HG02588 (cell line): ENCODE measurements around the gene ATP5MG.
A peak's percentile ranks its signal among the peaks of the same experiment; 100 is the strongest.
"Not testable (repeated sequence)": the region's sequence is repeated elsewhere in the genome, so short reads cannot be mapped to it uniquely, and the experiment has no call there.

ENCODE experiments used
- ATAC-seq: cut with Tn5 transposase; IDR thresholded peaks from one replicate; pipeline ENCODE4 v1.9.1; 2021; ENCODE audit warnings: mild to moderate bottlenecking, moderate library complexity; ENCODE audit not compliant: unreplicated experiment

Gene ATP5MG

GRCh38 chr11:118401151-118401879 is at the start of gene ATP5MG:
Gene ATP5MG, plus strand, starts transcription at chr11:118401606. Its CDS starts 60 bp downstream, at chr11:118401666.
- ATAC-seq = peak; percentile 49

DNA sequence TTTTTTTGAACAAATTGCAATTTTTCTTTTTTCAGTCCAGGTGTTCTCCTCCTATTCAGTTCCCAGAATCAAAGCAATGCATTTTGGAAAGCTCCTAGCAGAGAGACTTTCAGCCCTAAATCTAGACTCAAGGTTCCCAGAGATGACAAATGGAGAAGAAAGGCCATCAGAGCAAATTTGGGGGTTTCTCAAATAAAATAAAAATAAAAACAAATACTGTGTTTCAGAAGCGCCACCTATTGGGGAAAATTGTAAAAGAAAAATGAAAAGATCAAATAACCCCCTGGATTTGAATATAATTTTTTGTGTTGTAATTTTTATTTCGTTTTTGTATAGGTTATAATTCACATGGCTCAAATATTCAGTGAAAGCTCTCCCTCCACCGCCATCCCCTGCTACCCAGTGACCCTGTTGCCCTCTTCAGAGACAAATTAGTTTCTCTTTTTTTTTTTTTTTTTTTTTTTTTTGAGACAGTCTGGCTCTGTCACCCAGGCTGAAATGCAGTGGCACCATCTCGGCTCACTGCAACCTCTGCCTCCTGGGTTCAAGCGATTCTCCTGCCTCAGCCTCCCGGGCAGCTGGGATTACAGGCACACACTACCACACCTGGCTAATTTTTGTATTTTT is 48.2 kb upstream of the ATP5MG start:
- no peak for ATAC-seq

DNA sequence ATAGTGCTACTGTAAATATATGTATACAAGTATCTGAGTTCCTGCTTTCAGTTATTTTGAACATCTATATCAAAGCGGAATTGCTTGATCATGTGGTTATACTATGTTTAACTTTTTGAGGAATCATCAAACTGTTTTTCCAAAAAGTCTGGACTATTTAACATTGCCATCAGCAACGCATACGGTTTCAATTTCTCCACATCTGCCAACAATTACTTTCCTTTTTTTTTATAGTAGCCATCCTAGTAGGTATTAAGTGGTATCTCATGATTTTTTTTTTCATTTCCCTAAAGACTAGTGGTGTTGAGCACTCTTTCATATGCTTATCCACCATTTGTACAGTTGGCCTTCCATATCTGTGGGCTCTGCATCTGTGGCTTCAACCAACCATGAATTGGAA is 43.3 kb upstream of the ATP5MG start:
- ATAC-seq = no peak

- ATAC-seq = peak; percentile 88
These were observed 42.0 kb upstream of the ATP5MG start, which contains the start of gene UBE4A for GRCh38 chr11:118359295-118359958. Gene UBE4A, plus strand, starts transcription at chr11:118359600. Its CDS starts 5,481 bp downstream, at chr11:118365081.

GRCh38 chr11:118364956-118365615 is 36.3 kb upstream of the ATP5MG start:
- ATAC-seq = no peak

DNA sequence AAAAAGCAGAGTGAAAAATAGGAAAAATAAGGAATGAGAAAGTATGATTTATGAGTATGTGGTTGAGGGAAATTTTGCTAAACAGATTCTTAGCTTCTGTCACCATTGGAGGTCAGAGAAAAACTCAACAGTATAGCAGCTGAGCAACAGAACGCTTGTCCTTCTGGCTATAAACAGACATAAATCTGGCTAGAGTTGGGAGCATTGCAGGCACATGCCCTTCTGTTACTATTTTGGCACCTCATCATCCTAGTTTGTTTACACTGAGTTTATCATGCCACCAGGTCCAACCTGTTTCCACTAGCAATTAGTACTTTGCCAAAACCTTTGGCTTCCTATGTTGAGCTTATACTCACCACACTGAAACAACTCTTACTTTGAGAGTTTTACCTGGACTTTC is 35.1 kb upstream of the ATP5MG start:
- ATAC-seq = no peak

GRCh38 chr11:118370774-118371173 is 30.6 kb upstream of the ATP5MG start:
- no peak for ATAC-seq

DNA sequence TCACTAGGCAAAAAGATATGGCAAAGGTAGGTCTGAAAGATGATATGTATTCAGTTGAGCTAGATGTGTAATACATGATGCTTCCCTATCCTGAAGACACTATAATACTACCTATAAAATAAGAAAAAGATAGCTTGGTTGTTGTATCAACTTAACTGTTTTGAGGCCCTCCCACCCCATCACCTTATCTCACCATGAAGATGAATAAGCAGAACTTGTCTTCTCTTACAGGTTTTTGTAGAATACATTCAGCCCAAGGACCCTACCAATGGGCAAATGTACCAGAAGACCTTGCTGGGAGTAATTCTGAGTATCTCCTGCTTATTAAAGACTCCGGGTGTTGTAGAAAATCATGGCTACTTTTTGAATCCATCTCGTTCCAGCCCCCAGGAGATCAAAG is 28.1 kb upstream of the ATP5MG start:
- no peak for ATAC-seq

GRCh38 chr11:118373871-118374270 is 27.5 kb upstream of the ATP5MG start:
- ATAC-seq = no peak

DNA sequence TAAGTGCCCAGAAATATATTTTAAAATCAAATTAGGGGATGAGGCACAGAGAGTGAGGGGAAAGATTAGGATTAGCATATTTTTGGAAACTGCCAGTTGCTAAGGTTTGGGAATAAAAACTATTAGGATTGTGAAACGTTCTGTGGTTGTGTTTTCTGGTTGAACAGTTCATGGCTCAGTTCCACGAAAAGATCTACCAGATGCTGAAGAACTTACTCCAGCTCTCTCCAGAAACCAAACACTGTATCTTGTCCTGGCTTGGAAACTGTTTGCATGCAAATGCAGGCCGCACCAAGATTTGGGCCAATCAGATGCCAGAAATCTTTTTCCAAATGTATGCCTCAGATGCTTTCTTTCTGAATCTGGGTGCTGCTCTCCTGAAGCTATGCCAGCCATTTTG is 26.7 kb upstream of the ATP5MG start:
- no peak for ATAC-seq

DNA sequence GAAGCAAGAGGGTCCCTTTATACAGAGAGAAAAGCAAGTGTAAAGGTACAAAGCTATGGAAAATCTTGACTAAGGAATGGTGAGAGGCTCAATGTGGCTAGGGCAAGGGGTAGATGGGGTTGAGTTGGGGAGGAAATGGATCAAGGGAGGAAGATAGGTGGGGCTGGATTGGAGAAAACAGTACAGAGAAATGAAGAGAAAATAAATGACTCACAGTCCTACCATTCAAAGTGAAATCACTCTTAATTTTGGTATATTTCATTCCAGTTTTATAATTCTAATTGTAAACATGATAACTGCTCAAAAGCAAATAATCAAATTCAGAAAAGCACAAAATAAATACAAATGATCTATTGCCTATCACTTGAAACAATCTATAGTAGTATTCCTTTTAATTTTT is 25.4 kb upstream of the ATP5MG start:
- ATAC-seq = no peak

DNA sequence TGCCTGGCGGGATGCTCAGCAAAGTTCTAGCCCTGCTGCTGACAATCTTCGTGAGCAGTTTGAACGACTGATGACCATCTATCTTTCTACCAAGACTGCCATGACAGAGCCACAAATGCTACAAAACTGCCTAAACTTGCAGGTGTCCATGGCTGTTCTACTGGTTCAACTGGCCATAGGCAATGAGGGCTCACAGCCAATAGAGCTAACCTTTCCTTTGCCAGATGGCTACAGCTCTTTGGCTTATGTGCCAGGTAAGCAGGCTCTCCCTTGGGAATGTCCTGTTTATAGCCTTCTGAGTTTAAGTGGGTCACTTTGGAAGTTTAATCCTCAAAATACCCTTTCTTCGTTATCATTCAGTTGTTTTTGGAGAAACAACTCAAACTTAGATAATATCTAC is 21.9 kb upstream of the ATP5MG start:
- no peak for ATAC-seq

DNA sequence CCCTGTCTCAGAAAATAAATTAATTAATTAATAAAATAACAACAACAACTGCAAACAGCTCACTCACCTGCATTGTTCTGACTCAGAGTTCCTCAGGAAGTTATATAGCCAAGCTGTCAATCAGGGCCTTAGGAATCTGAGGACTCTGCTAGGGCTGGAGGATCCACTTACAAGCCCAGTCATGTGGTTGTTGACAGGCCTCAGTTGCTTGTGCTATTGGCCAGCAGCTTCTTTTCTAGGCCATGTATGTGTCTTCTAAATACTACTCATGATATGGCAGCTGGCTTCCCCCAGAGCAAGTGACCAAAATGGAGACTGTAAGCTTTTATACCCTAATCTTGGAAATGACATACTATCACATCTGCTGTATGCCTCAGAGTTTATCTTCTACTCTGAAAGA is 20.8 kb upstream of the ATP5MG start:
- no peak for ATAC-seq

DNA sequence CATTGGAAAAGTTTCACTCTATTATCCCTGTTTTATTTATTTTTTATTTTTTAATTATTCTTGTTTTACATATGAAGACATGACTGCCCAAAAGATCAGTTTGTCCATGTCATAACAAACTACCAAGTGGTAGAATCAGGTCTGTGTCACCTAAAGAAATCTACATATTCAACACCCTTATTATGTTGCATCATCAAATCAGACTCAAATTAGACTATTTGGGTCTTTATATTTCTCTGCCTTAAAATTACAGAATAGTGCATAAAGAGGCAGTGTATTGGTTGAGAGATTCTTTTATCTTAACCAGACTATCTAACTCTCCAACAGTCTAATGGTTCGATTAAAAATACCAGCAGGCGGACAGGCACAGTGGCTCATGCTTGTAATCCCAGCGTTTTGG is 18.5 kb upstream of the ATP5MG start:
- ATAC-seq = no peak

DNA sequence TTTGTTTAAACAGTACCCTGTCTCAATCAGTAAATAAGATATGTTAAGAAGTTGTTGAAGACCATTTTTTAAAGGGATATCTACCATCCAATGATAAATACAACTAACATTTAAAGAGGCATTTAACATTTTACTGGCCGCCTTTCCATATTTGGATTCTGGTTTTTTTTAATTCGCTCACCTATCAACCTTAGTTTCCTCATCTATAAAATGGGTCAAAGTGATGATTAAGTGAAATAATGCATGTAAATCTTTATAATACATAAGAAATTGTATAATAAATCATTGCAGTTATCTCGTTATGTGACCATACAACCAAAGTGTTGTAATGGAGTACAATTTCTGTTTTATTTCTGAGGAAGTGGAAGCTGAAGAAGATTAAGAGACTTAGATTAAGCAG is 17.7 kb upstream of the ATP5MG start:
- ATAC-seq = no peak

GRCh38 chr11:118396097-118396501 is 5.3 kb upstream of the ATP5MG start:
- no peak for ATAC-seq

DNA sequence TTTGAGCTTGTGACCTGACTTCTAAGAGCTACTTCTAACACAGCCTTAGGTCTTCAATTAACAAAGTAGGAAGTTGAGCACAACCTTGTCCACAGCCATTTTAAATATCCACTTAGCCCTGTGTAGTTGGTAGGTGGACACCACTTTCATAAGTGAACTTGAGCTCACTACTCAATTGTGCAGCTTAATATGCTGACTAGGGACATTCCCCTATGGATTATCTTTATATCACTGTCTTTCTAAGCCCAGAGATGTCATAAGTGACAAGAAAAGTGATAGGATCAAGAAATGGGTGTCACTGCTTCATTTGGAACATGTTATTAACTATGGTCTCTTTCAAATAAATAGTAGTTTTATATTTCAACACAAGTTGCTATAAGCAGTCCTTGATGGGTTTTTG is 4.0 kb upstream of the ATP5MG start:
- no peak for ATAC-seq

GRCh38 chr11:118398791-118399559 is 2.4 kb upstream of the ATP5MG start:
- no peak for ATAC-seq

DNA sequence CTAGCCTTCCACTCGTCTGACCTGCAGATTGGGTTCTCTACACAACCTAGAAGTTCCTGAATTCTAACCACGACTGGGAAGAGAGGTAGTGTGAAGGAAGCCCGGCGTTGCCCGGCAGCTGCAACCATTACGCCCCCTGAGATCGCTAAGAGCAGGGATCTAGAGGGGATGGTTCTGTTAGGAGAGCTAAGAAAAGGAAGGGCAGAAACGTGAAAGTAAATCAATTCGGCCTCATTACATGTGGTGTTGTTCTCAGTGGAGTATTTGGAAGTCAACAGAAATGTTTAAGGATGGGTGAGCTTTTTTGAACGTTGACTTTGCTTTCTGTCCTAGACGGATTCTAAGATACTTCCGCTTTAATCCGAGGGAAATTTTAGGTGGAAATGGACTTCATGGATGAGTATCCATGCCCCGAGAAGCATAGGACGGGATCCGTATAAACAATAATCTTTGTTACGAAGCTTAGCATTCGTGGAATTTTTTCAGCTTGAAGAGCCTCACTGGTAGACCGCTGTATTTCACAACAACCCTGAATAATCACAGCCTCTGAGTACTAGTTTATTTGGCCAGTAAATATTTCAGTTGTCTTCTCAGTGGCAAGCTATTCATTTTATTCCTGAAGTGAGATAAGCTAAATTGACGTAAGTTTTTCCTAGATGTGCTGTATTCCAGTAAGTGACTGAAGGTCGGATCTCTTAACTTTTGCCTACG is 629 bp downstream of the ATP5MG start:
- ATAC-seq = no peak

DNA sequence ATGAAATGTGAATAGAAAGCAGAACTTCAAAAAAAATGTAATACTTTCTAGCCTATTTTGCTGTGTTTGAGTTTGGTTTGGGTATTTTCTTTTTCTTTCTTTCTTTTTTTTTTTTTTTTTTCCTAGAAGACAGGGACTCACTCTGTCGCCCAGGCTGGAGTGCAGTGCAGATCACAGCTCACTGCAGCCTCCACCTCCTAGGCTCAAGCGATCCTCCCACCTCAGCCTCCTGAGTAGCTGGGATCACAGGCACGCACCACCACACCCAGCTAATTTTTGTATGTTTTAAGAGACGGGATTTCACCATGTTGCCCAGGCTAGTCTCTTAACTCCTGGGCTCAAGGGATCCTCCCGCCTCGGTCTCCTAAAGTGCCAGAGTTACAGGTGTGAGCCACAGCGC is 1.2 kb downstream of the ATP5MG start:
- not testable (repeated sequence) for ATAC-seq
